Stomach smooth muscle (tissue), 2 donors: Measurements from ENCODE around the gene CFAP410.
"Not testable (repeated sequence)": the region's sequence is repeated elsewhere in the genome, so short reads cannot be mapped to it uniquely, and the experiment has no call there.

Experiments used
- H3K27ac ChIP-seq: one replicate; pipeline ENCODE4 v1.7.0; 2013; ENCODE audit warnings: mild to moderate bottlenecking, low read length, inconsistent platforms
- H3K27me3 ChIP-seq, 2 donors: one replicate each; pipeline ENCODE4 v1.7.0; 2013; ENCODE audit warnings: low read length in 2 of 2; ENCODE audit not compliant: insufficient read depth in 2 of 2, control insufficient read depth in 1 of 2
- H3K36me3 ChIP-seq, 2 donors: one replicate each; pipeline ENCODE4 v1.7.0; 2013; ENCODE audit warnings: low read length in 2 of 2; ENCODE audit not compliant: control insufficient read depth in 2 of 2, insufficient read depth in 2 of 2
- H3K4me1 ChIP-seq: one replicate; pipeline ENCODE4 v1.7.0; 2013; ENCODE audit warnings: low read length; ENCODE audit not compliant: control insufficient read depth, insufficient read depth
- H3K4me3 ChIP-seq, 2 donors: one replicate each; pipeline ENCODE4 v1.7.0; 2013; ENCODE audit warnings: low read length in 2 of 2
- H3K9ac ChIP-seq, 2 donors: one replicate each; pipeline ENCODE4 v1.7.0; 2013; ENCODE audit warnings: low read length in 2 of 2, mild to moderate bottlenecking in 1 of 2
- H3K9me3 ChIP-seq, 2 donors: one replicate each; pipeline ENCODE4 v1.7.0; 2013; ENCODE audit warnings: low read length in 2 of 2; ENCODE audit not compliant: control insufficient read depth in 2 of 2
- donor health status: healthy.
- donor health status: Pancreatic carcinoma.

CFAP410 gene

GRCh38 chr21:44368711-44369446, 29.7 kb upstream of the CFAP410 start:
- Histone ChIP-seq H3K36me3 (no peaks in the 10 kb centered on the region), H3K27me3 (peaks cover 12 to 21% of the 10 kb centered on the region in 2 donors), H3K4me3 (no peak overlapping the region), H3K9ac (no peak overlapping the region), H3K27ac (no peak overlapping the region), H3K4me1 (peaks cover 6% of the 10 kb centered on the region), H3K9me3 (peaks cover 0 to 4% of the 10 kb centered on the region in 2 donors)

- Histone ChIP-seq H3K9me3 (peaks cover 0 to 6% of the 10 kb centered on the region in 2 donors), H3K4me3 (no peak overlapping the region), H3K27ac (no peak overlapping the region), H3K9ac (no peak overlapping the region), H3K27me3 (peaks cover 15 to 18% of the 10 kb centered on the region in 2 donors), H3K4me1 (peaks cover 6% of the 10 kb centered on the region), H3K36me3 (no peaks in the 10 kb centered on the region)
Measured at GRCh38 chr21:44366586-44367211, 27.5 kb upstream of the CFAP410 start.

- Histone ChIP-seq H3K27me3 (peaks cover 15 to 18% of the 10 kb centered on the region in 2 donors), H3K9me3 (peaks cover 0 to 6% of the 10 kb centered on the region in 2 donors), H3K4me3 (no peak overlapping the region), H3K27ac (no peak overlapping the region), H3K9ac (no peak overlapping the region), H3K36me3 (no peaks in the 10 kb centered on the region), H3K4me1 (peaks cover 6% of the 10 kb centered on the region)
Measured at GRCh38 chr21:44365967-44366585, 26.9 kb upstream of the CFAP410 start.

GRCh38 chr21:44365251-44365966, 26.2 kb upstream of the CFAP410 start:
- no peak overlapping the region for H3K4me3 ChIP-seq
- H3K9me3 ChIP-seq, result peaks cover 0 to 6% of the 10 kb centered on the region in 2 donors
- H3K27ac ChIP-seq, result no peak overlapping the region
- peaks cover 12 to 15% of the 10 kb centered on the region in 2 donors for H3K27me3 ChIP-seq
- H3K4me1 ChIP-seq, result peaks cover 6% of the 10 kb centered on the region
- H3K36me3 ChIP-seq, result no peaks in the 10 kb centered on the region
- no peak overlapping the region for H3K9ac ChIP-seq

GRCh38 chr21:44364151-44365053, 25.2 kb upstream of the CFAP410 start:
- Histone ChIP-seq H3K36me3 (no peaks in the 10 kb centered on the region), H3K27ac (no peak overlapping the region), H3K9me3 (peaks cover 0 to 6% of the 10 kb centered on the region in 2 donors), H3K4me3 (no peak overlapping the region), H3K4me1 (no peaks in the 10 kb centered on the region), H3K9ac (no peak overlapping the region), H3K27me3 (peaks cover 9 to 10% of the 10 kb centered on the region in 2 donors)

GRCh38 chr21:44363278-44363677, 24.1 kb upstream of the CFAP410 start:
- Histone ChIP-seq H3K4me1 (no peaks in the 10 kb centered on the region), H3K36me3 (no peaks in the 10 kb centered on the region), H3K9me3 (peaks cover 0 to 6% of the 10 kb centered on the region in 2 donors), H3K27me3 (peaks cover 4 to 7% of the 10 kb centered on the region in 2 donors), H3K27ac (no peak overlapping the region), H3K4me3 (no peak overlapping the region), H3K9ac (no peak overlapping the region)

GRCh38 chr21:44361903-44362302, 22.7 kb upstream of the CFAP410 start:
- H3K27me3 ChIP-seq, H3K9ac ChIP-seq, H3K9me3 ChIP-seq, H3K36me3 ChIP-seq, H3K27ac ChIP-seq, H3K4me3 ChIP-seq, H3K4me1 ChIP-seq: not testable (repeated sequence)

GRCh38 chr21:44360159-44360558, 21.0 kb upstream of the CFAP410 start:
- no peak overlapping the region for H3K27ac ChIP-seq
- peaks cover 4 to 5% of the 10 kb centered on the region in 2 donors for H3K27me3 ChIP-seq
- no peaks in the 10 kb centered on the region for H3K4me1 ChIP-seq
- H3K9me3 ChIP-seq, result peaks cover 0 to 6% of the 10 kb centered on the region in 2 donors
- no peak overlapping the region for H3K4me3 ChIP-seq
- no peak overlapping the region for H3K9ac ChIP-seq
- no peaks in the 10 kb centered on the region for H3K36me3 ChIP-seq

- Histone ChIP-seq H3K9me3 (peaks cover 0 to 6% of the 10 kb centered on the region in 2 donors), H3K36me3 (no peaks in the 10 kb centered on the region), H3K27me3 (peaks cover 4 to 5% of the 10 kb centered on the region in 2 donors), H3K4me3 (no peak overlapping the region), H3K4me1 (no peaks in the 10 kb centered on the region), H3K27ac (no peak overlapping the region), H3K9ac (no peak overlapping the region)
Measured at GRCh38 chr21:44359396-44359795, 20.2 kb upstream of the CFAP410 start.
